CD4-positive, alpha-beta T cell treated with Interleukin-12 subunit alpha and Interleukin-12 subunit beta, for 1 hour (primary cell): Measurements from ENCODE around the gene SLK.

Experiments used
- DNase-seq: peaks from one replicate; pipeline ENCODE4 v3.0.0-alpha.2; 2020

SLK gene

DNA sequence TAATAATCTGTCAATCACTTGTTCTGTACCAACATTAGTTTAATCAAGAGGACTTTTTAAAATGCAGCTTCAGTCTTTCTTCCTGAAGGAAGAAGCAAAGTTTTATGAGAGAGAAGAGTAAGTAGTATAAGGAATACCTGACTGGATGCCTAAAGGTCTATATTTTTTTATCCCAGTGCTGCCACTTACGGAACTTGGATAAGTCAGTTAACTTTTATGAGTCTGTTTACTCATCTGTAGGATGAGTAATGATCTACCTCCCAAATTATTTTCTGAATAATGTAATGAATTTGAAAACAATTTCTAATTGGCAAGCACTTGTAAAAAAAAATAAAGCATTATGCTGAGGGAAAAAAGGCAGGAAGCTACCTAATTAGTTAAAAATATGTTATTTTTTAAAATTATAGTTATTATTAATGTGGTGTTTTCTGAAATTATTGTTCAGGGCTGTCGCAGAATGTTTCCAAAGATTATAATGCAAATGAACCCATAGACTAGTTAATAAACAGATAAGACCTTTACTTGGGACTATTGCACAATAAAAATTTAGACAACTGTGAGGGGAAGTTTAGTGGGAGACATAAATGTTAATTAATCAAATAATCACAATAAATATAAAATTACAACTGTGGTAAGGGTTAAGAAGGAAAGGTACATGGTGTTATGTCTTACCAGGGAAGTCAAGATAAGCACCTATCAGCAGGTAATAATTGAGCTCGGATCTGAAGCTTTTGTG, 24.6 kb downstream of the SLK start:
- DNase-seq, result no peak

DNA sequence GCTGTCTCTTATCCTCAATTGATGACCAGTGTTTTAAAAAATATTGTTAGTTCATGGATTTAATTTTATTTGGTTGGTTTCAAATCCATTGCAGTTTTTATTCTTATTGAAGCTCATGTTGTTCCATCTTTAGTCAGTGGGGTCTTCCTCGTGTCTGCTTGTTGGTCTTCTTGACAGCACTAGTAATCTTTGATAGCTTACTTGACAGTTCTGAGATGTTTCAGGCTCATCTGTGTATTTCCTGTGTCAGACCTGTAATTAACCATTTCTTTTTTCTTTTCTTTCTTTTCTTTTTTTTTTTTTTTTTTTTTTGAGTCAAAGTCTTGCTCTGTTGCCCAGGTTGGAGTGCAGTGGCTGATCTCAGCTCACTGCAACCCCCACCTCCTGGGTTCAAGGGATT, 28.2 kb downstream of the SLK start:
- no peak for DNase-seq

DNA sequence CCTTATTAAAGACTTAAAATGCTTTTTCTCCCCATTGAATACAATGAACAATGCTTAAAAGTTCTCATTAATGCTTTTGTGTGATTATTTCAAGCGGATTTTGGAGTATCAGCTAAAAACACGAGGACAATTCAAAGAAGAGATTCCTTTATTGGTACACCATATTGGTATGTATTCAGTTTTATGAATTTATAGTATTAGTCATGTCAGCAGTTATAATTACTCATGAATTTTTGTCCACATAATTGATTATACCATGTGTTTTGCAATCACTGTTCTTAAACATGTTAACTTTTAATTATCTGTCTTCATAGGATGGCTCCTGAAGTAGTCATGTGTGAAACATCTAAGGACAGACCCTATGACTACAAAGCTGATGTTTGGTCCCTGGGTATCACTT, 31.9 kb downstream of the SLK start:
- DNase-seq, result no peak

DNA sequence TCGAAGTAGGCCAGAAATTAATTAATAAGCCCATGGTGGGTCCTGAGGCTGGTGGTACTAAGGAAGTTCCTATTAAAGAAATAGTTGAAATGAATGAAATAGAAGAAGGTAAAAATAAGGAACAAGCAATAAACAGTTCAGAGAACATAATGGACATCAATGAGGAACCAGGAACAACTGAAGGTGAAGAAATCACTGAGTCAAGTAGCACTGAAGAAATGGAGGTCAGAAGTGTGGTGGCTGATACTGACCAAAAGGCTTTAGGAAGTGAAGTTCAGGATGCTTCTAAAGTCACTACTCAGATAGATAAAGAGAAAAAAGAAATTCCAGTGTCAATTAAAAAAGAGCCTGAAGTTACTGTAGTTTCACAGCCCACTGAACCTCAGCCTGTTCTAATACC, 36.0 kb downstream of the SLK start:
- no peak for DNase-seq

DNA sequence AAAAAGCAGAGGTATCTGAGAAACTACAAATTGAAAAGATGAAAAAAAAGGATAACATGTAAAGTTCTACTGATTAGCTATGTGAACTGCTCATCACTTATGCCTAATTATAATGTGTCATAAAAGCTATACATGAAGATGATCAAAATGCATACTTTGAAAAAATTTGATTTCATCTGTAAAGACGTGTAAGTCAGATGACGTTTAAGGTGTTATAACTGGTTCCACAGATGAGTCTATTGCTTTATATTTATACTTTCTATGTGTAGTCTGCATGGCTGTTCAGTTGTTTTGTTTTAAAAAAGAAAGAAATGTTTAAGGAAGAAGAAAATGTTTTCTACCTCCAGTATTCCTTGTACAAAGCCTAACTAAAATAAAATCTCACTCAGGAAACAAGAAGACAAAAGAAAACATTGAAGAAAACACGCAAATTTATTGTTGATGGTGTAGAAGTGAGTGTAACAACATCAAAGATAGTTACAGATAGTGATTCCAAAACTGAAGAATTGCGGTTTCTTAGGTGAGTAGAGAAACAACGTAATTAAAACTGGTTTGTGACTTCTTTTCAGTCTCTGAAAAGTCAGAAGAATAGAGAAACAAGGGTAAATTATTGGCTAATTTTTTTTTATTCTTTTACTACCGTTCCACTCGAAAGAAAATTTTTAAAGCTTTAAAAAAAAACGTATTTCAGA, 38.4 kb downstream of the SLK start:
- DNase-seq, result no peak

DNA sequence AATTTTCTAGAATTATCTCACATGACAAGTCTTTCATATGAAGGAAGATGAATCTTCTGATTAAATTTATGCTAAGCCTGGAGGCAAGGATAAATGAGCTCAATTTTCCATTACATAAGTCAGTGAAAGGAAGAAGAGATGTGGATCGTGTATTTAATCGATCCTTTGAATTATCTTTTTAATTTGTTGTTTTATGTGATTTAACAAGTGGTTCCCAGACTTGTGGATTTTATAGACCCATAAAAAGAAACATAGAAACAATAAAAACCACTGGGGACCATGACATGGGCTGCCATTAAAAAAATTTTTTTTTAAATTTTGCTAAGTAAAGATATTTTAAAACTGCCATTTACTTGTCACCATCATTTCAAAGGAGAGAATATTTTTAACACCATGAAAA, 45.0 kb downstream of the SLK start:
- DNase-seq, result no peak

DNA sequence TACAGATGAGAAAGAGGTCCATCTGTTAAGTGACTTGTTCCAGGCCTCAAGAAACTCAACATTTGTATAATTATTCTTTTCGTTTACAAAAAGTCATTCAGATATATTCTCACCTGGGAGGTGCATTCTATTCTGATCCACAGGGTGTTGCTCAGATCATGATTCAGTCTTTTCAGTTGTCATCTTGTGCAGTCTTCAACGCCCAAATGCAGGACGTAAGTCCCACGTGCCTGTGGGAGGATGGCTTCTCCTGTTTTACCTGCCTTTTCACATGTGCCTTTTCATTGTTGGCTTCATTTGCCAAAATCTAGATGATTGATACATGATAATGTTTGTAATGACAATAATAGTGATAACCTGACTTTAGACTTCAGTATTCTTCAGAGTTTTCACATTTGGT, 46.5 kb downstream of the SLK start:
- DNase-seq, result no peak

DNA sequence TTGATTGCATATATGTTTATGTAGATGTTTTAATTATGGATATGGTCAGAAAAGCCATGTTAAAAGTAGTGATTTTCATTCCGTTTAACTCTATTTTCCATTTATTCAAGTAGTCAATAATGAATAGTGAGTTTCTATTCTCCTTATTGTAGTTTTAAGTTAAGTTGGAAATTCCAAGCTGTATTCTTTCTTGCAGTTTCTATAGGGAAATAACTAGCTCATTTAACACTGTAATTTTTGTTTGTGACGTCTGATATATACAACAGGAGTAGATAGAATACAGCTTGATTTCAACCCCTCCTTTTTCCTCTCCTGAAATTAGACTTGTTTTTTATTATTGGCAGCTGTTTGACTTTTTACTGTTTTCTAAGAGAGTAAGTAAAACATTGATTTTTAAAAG, 47.2 kb downstream of the SLK start:
- DNase-seq, result no peak

DNA sequence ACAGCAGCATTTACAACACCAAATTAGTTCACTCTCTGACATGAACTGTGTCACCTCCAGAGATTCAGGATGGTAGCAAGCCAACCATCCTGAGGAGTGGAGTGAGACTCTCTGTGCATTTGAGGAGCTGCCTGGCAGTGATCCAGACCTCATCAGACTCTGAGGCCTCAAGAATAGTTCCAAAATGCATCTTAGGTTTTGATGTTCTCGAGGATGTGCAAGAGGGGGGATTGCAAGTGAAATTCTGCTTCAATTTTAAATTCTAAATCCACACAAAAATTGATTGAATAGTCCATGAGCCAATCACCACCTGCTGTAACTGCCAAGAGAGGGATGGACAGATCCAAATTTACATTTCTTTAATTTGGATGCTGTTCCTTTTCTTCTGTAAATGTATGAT, 49.7 kb downstream of the SLK start:
- DNase-seq, result no peak

DNA sequence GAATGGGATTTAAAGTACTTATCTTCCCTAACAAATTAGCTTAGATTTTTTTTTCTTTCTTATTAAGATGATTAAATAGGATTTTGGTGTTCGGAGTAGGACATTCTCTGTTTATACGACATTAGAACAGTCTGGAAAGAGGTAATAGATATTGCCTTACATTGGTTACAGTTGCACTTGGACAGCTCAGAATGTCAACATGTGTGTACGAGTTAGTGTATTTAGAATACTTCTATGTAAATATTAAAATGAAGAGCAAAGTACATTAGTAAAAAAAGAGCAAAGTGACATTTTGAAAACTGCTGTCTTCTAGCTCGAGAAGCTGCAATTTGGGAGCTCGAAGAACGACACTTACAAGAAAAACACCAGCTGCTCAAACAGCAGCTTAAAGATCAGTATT, 51.5 kb downstream of the SLK start:
- DNase-seq, result no peak

DNA sequence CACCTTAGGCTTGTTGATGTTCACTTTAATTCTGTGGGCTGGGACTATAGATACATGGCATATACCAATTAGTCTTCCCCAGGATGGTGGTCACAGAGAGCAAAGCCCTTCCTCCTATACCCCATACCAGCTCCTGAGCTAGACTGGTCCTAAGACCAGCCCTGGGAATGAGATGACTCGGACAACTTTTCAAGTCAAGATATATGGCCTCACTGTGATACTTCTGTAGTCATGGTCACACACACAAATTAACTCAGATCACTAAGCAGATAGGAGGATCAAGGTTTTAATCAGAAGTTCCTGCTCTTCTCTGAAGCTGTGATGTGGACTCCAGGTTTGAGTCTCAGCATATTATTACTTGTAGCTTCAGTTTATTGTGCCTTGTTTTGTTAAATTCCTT, 53.1 kb downstream of the SLK start:
- DNase-seq, result no peak

DNA sequence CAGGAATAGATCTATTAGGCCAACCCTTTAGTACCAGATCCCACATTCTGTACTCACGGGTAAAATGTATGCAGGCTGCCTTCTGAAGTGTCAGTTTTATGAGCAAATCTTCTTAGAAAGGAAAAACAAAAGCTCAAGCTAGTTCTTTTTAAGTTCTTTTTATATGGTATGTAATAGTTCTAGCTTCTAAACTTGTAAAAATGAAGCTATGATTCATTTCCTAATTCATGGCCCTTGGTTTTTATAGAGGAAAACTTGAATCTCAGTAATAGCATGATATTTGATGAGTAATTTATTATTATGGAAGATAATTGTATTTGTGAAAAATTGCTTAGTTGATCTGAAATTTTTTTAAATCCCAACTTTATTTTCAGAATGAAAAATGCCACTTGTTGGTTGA, 54.3 kb downstream of the SLK start:
- DNase-seq, result no peak

DNA sequence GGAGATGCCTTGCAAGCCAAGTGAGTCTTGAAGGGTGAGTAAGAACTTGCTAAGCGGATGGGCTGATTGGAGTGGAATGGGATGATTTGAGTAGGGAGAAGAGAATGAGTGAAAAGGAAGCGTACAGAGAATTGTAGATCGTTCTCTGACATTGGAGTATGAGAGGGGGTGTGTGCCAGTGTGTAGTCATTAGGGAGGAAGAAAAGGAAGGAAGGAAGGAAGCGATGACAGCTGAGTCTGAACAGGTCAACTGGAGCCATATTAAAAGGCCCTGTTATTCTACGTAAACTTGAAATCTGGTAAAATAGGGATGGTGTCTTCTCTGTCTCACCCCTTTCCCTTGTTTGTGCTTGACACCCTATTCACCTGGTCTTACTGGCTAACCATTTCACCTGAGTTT, 55.1 kb downstream of the SLK start:
- DNase-seq, result no peak

DNA sequence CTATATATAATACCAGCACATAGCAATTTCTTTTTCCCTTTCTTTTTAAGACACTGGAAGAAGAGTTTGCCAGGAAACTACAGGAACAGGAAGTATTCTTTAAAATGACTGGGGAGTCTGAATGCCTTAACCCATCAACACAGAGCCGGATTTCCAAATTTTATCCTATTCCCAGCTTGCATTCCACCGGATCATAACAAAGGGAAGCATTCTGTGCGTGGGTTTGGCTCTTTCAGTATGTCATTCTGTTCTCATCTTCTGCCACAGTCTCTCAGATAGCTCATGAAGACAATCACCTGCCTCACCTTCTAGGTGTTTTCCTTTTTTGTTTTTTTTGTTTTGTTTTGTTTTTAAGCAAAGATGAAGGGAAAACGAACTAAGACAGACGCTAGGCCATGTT, 58.6 kb downstream of the SLK start:
- DNase-seq, result no peak

DNA sequence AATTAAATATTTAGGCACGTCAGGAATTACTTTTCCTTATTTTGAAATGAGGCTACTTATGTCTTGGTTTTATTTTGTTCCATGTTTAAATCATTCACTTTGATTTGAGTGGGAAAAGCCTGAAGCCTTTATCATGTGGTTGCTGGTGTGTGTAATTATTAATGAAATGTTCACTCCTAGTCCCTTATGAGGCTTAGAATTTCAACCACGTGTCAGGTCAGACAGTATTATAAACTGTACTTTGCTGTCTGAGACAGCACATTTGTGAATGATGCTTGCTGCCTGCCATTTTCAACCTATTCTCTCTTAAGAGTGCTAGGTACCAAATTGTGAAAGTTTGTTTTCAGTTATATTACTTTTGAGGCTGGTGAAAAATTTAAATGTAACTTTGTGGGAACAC, 59.8 kb downstream of the SLK start:
- DNase-seq, result no peak

DNA sequence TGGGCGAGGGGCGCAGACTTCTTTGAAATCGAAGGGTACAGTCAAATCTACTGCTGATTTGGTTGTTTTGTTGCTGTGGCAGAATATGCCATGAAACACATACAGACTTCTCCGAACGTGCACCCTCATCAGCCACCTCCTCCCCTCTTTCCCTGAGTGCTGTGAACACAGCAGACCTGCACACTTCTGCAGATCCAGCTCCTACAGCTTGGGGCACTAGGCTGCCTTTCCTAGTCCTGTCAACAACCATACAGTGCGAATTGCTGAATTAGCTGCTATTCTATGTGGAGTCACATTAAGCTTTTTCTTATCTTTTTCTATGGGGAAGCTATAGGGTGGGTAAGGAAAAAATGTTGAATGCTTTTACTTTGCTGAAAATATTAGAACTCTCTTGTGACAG, 61.2 kb downstream of the SLK start:
- peak; percentile 23 for DNase-seq

DNA sequence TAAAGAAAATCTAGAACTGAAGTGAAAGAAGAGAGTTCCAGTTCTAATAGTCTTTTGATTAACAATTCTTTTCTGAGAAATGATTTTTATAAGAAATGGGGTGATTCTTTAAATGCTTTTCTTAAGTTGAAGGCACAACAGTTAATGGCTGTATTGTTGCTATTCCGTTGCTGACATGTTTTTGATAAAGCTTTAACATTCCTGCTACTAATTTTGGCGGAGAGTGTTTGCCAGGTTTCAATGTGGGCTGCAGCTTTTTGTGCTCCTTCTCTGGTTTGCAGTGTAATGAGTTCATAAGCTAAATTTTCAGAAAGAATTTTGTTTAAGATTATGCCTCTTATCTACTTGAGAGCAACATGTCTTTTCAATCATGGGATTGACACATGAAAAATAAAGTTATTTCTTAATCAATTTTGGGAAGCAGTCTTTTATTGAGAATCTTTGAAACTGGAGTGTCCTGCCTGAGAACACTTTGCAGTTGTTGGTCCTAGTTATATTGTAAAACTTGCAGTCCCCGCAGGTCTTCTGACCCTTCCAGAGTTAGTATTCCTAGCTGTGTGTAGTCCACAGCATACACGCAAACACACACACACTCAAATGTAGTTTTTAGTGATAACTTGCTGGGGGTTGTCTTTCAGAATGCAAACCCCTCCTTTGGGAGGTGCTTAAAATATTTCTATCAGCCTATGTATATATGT, 62.0 kb downstream of the SLK start:
- no peak for DNase-seq

DNA sequence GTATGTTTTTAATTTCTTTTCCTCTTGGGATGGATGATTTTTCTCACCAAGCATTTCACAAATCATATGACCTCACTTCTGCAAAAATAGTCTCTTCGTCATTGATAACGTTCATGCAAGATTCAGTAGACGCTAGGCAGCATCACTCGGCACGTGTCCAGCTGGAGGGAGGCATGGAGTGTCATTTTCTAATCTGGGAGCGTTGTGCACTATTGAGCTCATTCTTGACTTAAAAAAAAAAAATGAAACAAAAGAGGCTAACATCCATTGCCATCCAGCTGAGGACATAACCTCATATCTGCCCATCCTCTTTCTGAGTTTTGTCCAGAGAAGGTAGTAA, 62.6 kb downstream of the SLK start:
- no peak for DNase-seq

DNA sequence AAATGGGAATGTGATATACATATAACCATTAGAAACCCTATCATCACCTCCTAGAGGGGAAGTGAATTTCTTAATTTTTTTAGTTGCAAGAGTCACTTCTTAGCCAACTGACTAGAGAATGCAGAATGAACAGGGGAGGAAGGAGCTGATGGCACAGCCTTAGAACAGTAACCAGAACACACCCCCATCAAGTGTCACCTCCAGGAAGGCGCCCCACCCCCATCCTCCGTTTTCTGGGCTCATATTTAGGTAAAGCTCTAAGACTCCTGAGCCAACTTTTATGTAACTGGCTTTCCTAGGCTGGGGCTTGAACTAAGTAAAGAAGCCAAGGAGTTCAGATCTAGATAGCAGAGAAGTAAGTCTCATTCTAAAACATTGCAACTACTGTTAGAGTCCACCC, 64.7 kb downstream of the SLK start:
- DNase-seq, result no peak

DNA sequence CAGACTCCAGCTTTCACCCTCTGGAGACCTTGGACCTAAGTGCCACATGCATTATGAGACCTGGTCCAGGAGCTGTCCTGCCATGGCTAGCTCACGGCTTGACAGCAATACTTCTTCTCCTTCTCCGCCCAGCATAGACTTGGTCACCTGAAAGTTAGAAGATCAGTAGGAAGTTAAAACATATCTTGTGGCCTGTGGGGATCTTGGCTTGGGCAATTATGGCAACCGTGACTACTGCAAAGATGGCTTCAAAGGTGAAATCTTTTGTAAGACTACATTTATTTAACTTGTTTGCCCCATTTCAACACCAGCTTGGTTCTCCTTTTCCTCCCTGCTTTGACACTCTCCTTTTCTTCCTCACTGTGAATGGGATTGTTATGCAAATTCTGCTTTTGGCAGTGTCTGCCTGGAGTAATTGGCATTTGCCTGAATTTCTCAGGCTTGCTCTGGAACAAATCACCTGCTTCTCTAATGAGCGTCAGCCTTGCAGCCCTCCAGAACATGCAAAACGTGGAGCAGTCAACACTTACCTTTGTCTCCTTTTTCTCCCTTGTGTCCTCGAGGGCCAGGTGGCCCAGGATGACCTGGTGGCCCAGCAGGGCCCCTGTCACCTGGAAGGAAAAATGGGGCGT, 65.3 kb downstream of the SLK start:
- DNase-seq, result no peak

DNA sequence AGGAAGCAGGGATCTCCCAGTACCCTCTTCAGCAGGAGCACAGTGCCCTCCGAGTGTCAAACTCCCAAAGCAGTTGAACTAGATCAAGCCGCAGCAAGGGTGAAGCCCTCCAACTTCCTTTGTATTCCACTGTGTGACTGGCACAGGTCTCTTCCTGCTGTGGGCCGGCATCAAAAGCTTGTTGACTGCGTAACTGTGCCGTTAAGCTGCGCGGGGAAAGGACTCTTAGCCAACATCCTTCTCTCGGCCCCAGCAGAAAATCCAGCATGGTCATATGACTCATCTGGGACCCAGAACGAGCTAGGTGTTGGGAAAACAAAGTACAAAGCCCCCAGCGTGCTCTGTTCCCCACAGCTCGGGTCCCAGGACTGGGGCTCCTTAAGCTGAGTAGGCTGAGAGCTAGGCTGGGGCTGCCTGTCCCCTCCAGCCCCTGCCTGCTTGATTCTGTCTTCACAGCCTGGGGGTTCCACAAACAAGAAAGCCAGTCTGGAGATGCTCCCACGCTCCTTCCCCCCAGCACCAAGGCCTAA, 66.5 kb downstream of the SLK start:
- DNase-seq, result no peak

DNA sequence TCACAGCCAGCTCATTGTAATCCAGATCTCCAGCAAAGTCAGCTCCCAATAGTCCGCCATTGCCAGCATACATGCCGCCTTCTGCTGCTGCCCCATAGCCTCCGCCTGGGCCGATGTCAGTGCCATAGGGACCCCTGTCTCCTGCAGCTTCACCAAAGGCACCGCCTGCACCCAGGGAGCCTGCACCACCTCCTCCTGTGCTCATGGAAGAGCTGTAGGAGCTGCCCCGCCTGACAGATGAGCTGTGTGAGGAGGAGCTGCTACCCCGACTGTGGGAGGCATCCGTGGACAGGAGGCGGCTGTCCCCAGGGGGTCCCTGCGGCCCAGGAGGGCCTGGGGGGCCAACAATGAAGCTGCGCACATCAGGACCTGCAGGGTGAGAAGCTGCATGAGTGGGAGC, 67.0 kb downstream of the SLK start:
- no peak for DNase-seq

DNA sequence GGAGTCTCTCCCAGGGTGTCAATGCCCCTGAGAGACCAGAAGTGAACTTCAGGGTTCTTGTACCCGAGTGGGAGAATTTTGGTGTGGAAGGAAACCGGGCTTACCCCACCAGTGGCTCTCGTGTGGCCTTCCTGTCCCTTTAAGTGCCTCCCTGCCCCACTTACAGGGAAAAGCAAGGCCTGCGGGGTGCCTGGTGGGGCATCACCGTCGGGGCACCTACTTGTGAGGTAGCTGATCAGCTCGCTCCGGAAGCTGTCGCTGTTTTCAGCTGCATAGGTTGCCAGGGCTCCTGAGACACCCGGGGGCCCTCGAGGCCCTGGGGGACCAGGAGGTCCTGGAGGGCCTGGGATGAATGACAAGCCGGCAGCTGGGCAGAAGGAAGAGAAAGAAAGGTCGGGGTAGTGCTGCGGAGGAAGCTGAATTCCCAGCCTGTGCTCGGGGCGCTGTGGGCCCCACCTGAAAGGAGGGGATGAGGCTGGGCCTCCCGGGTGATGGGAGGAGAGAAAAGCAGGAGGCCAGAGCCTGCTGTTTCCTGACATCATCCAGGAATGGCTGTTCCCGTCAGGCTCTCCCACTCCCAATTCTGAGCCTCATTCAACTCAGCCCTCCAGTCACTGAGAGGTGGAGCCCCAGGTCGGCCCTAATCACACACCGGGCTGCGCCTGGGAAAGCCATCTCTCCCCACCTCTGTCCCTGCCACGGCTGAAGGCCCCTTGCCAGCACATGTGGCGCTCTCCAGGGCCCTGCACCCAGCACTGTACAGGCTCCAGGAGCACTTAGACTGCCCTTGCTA, 67.7 kb downstream of the SLK start:
- no peak for DNase-seq
